ENCODE measurements around the gene CXorf66.
"Not testable (repeated sequence)": the region's sequence is repeated elsewhere in the genome, so short reads cannot be mapped to it uniquely, and the experiment has no call there.

CXorf66 gene

GRCh38 chrX:139924696-139925095 lies 40.6 kb downstream of the CXorf66 start:
- DNase-seq (ENCODE audit: extremely low read depth, low read depth): no peak
- TF ChIP-seq, protein P1, sequence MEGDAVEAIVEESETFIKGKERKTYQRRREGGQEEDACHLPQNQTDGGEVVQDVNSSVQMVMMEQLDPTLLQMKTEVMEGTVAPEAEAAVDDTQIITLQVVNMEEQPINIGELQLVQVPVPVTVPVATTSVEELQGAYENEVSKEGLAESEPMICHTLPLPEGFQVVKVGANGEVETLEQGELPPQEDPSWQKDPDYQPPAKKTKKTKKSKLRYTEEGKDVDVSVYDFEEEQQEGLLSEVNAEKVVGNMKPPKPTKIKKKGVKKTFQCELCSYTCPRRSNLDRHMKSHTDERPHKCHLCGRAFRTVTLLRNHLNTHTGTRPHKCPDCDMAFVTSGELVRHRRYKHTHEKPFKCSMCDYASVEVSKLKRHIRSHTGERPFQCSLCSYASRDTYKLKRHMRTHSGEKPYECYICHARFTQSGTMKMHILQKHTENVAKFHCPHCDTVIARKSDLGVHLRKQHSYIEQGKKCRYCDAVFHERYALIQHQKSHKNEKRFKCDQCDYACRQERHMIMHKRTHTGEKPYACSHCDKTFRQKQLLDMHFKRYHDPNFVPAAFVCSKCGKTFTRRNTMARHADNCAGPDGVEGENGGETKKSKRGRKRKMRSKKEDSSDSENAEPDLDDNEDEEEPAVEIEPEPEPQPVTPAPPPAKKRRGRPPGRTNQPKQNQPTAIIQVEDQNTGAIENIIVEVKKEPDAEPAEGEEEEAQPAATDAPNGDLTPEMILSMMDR (IDR thresholded peaks at IDR 0.05; ENCODE audit: low read depth, low read length): no peak

DNA sequence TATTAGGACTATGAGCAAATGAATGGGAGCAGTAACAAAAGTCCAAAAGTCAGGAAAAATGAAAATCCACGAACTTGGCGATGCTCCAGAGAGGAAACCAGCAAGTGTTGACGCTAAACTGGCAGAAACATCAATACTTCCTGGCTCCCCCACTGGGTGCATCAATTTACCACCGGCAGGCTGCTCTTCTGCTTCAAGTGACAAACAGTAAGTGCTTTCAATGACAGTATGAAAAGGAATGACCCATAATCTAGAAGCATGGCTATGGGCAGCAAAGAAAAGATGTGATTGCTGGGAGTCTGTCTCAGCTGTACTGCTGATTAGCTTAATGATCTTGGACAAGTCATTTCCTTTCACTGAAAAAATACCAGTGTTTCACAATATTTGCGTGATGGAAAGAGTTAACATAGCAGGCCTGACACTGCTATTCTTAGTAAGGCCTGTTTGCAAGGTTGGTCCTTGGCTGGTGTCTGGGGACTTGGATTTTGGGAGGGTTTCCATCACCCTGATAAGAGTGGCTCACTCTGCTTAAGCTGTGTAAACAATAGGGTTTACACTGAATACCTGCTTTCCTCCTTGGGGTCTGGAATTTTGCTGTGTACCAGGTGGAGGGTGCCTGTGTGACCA lies 41.1 kb downstream of the CXorf66 start:
- no peak for DNase-seq (ENCODE audit: extremely low read depth, low read depth)
- TF ChIP-seq, protein P1 (IDR thresholded peaks at IDR 0.05; ENCODE audit: low read depth, low read length): no peak

GRCh38 chrX:139921142-139921541 lies 44.2 kb downstream of the CXorf66 start:
- not testable (repeated sequence) for DNase-seq (ENCODE audit: extremely low read depth, low read depth)

GRCh38 chrX:139920316-139920715 lies 45.0 kb downstream of the CXorf66 start:
- TF ChIP-seq, protein P1 (IDR thresholded peaks at IDR 0.05; ENCODE audit: low read depth, low read length): no peak
- DNase-seq (ENCODE audit: extremely low read depth, low read depth): no peak

GRCh38 chrX:139914421-139914820 lies 50.9 kb downstream of the CXorf66 start:
- DNase-seq (ENCODE audit: extremely low read depth, low read depth): no peak
- TF ChIP-seq, protein P1 (IDR thresholded peaks at IDR 0.05; ENCODE audit: low read depth, low read length): no peak

GRCh38 chrX:139909712-139910111 lies 55.6 kb downstream of the CXorf66 start:
- no peak for DNase-seq (ENCODE audit: extremely low read depth, low read depth)
- TF ChIP-seq, protein P1 (IDR thresholded peaks at IDR 0.05; ENCODE audit: low read depth, low read length): no peak

DNA sequence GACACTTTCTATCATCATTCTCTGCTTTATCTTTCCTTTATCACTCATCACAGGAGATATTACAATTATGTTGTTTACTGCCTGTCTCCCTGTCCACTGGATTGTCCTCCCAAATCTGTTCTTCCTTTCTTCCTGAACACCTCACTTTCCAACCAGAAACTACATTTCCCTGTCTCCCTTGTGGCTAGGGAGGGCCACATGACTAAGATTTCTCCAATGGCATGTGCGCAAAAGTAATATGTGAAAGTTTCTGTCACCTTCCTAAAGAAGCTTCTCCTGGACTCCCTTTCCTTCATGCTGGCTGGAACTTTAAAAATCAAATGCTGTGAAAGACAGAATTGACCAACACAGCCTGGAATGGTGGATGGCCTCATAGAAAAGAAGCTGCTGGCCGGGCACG lies 58.2 kb downstream of the CXorf66 start:
- DNase-seq (ENCODE audit: extremely low read depth, low read depth): no peak
- TF ChIP-seq, protein P1 (IDR thresholded peaks at IDR 0.05; ENCODE audit: low read depth, low read length): no peak

GRCh38 chrX:139905743-139906142 lies 59.6 kb downstream of the CXorf66 start:
- no peak for DNase-seq (ENCODE audit: extremely low read depth, low read depth)
- TF ChIP-seq, protein P1 (IDR thresholded peaks at IDR 0.05; ENCODE audit: low read depth, low read length): no peak

Measured in AG09319 (cell line).